Inferior parietal cortex (tissue), 1 donor: ENCODE data around the gene TMEM222.

Experiments used
- DNase-seq: peaks from one replicate; pipeline ENCODE4 v3.0.0-alpha.2; 2016; ENCODE audit errors: extremely low spot score

Gene TMEM222

GRCh38 chr1:27306892-27307761 is 14.8 kb upstream of the TMEM222 start:
- no peak for DNase-seq

- DNase-seq: no peak
These were observed 13.9 kb upstream of the TMEM222 start for GRCh38 chr1:27307874-27308598.

GRCh38 chr1:27314169-27314568 is 7.8 kb upstream of the TMEM222 start:
- no peak for DNase-seq

GRCh38 chr1:27314737-27315136 is 7.2 kb upstream of the TMEM222 start:
- DNase-seq: no peak

- no peak for DNase-seq
These were observed 5.1 kb upstream of the TMEM222 start for GRCh38 chr1:27316860-27317259.

- DNase-seq: no peak
These were observed 3.8 kb upstream of the TMEM222 start for GRCh38 chr1:27318136-27318535.

GRCh38 chr1:27318596-27318995 is 3.4 kb upstream of the TMEM222 start:
- DNase-seq: no peak

GRCh38 chr1:27322569-27323240 is 742 bp downstream of the TMEM222 start:
- no peak for DNase-seq

- DNase-seq: no peak
These were observed 3.3 kb downstream of the TMEM222 start for GRCh38 chr1:27325286-27325685.

- no peak for DNase-seq
These were observed 6.0 kb downstream of the TMEM222 start for GRCh38 chr1:27327964-27328363.

- no peak for DNase-seq
These were observed 8.8 kb downstream of the TMEM222 start for GRCh38 chr1:27330786-27331185.

GRCh38 chr1:27331426-27331825 is 9.5 kb downstream of the TMEM222 start:
- no peak for DNase-seq

- DNase-seq: no peak
These were observed 10.0 kb downstream of the TMEM222 start for GRCh38 chr1:27331922-27332321.

GRCh38 chr1:27332536-27333281 is 10.7 kb downstream of the TMEM222 start:
- no peak for DNase-seq

- DNase-seq: no peak
These were observed 11.8 kb downstream of the TMEM222 start for GRCh38 chr1:27333717-27334279.

- DNase-seq: no peak
These were observed 13.8 kb downstream of the TMEM222 start for GRCh38 chr1:27335506-27336422.

- no peak for DNase-seq
These were observed 14.8 kb downstream of the TMEM222 start for GRCh38 chr1:27336756-27337155.

- no peak for DNase-seq
These were observed 16.8 kb downstream of the TMEM222 start for GRCh38 chr1:27338751-27339150.

GRCh38 chr1:27339213-27339612 is 17.2 kb downstream of the TMEM222 start:
- no peak for DNase-seq

GRCh38 chr1:27341525-27342252 is 19.7 kb downstream of the TMEM222 start, which contains the start of gene SYTL1:
SYTL1 (plus strand) TSS chr1:27342022; CDS start chr1:27345335, 3,313 bp downstream.
- DNase-seq: no peak
